K562 (cell line): ENCODE results near the gene C2CD4C. TPM values are rescaled to one million over a fixed set of nuclear protein-coding genes. Genes with fewer than 3 reads are reported as not detected.

Experiments used
- ATAC-seq: fragments of 200-7000 bp; cut with Tn5 transposase; 3 replicates; pipeline ENCODE4 v1.9.1; 2020; ENCODE audit warnings: moderate library complexity
- BruUV-seq: library from RNA; stranded (reverse); fragments of 400-500 nt; replicated peaks from 2 replicates; lab custom pipeline; 2021; lab: Mats Ljungman, UMichigan
- CTCF ChIA-PET: fragments of 300-600 bp; formaldehyde crosslinking; extraction: SDS; loops from one replicate; lab custom pipeline; 2021; ENCODE audit warnings: low intra/inter-chr PET ratio; lab: Yijun Ruan, JAX
- POLR2A ChIA-PET: fragments of 300-600, 350-650 bp; sonication (Branson Sonifier 250); formaldehyde crosslinking; extraction: SDS; loops from one replicate; lab custom pipeline; 2021; ENCODE audit warnings: antibody characterized with exemption, inconsistent platforms; lab: Yijun Ruan, JAX
- DNase-seq, 4 experiments: peaks; one replicate each; pipeline versions ENCODE4 v3.0.0 to v3.0.0-alpha.2; 2011 to 2018; ENCODE audit warnings: low spot score in 3 of 4, mixed read lengths in 3 of 4; ENCODE audit errors: extremely low read depth in 1 of 4
- FAIRE-seq: peaks from 2 replicates; lab custom pipeline; 2011; peaks lifted over from hg19 to GRCh38; lab: Jason Lieb, UNC
- H2AFZ ChIP-seq: 2 replicates; pipeline ENCODE4 v1.6.0; 2011; ENCODE audit warnings: low read depth, low read length, control low read depth, inconsistent platforms
- H3K27ac ChIP-seq: fragments of 200-600 bp; 3 replicates; pipeline ENCODE4 v1.8.0; 2011; ENCODE audit warnings: low read depth, mild to moderate bottlenecking, control low read depth, inconsistent platforms, low read length, moderate library complexity, mixed read lengths; ENCODE audit errors: extremely low read depth
- H3K27me3 ChIP-seq, 2 experiments: fragments of 300-600 bp in 1 of 2; 2 replicates in 1 of 2; 3 replicates in 1 of 2; pipeline versions ENCODE4 v1.6.0 to v1.8.0; 2011; ENCODE audit warnings: inconsistent platforms in 2 of 2, low read length in 2 of 2, mild to moderate bottlenecking in 1 of 2, mixed read lengths in 1 of 2, moderate library complexity in 1 of 2; ENCODE audit not compliant: control insufficient read depth in 2 of 2, insufficient read depth in 2 of 2
- H3K36me3 ChIP-seq: fragments of 300-600 bp; 3 replicates; pipeline ENCODE4 v1.8.0; 2011; ENCODE audit warnings: mild to moderate bottlenecking, low read length, inconsistent platforms; ENCODE audit not compliant: control insufficient read depth, insufficient read depth
- H3K4me1 ChIP-seq, 2 experiments: fragments of 200-600 bp in 1 of 2; replicated peaks in 1 of 2; 2 replicates in 1 of 2; 3 replicates in 1 of 2; pipeline versions ENCODE4 v1.5.1 to v1.8.0; 2011; ENCODE audit warnings: inconsistent platforms in 2 of 2, low read length in 2 of 2, mild to moderate bottlenecking in 1 of 2, mixed read lengths in 1 of 2, moderate library complexity in 1 of 2; ENCODE audit not compliant: control insufficient read depth in 2 of 2, insufficient read depth in 2 of 2
- H3K4me2 ChIP-seq: 2 replicates; pipeline ENCODE4 v1.6.1; 2011; ENCODE audit warnings: low read length, control low read depth, inconsistent platforms, mixed read lengths; ENCODE audit not compliant: insufficient read depth
- H3K4me3 ChIP-seq: fragments of 200-600 bp; sonication (generic), shearing (Covaris generic); 2 replicates; pipeline ENCODE4 v1.5.1; 2016; ENCODE audit warnings: control low read depth, inconsistent platforms
- H3K79me2 ChIP-seq: fragments of 200-600 bp; 3 replicates; pipeline ENCODE4 v1.8.0; 2011; ENCODE audit warnings: low read length, inconsistent platforms; ENCODE audit not compliant: control insufficient read depth, insufficient read depth
- H3K9ac ChIP-seq, 2 experiments: 2 replicates each; pipeline versions ENCODE4 v1.6.0 to v1.6.1; 2011; ENCODE audit warnings: low read depth in 2 of 2, low read length in 2 of 2, control low read depth in 1 of 2, inconsistent platforms in 1 of 2, mild to moderate bottlenecking in 1 of 2, mixed read lengths in 1 of 2; ENCODE audit not compliant: insufficient read depth in 1 of 2
- H3K9me1 ChIP-seq: one replicate; pipeline ENCODE4 v1.6.0; 2011; ENCODE audit warnings: inconsistent platforms, mild to moderate bottlenecking, low read length, moderate library complexity; ENCODE audit not compliant: control insufficient read depth, insufficient read depth
- H3K9me3 ChIP-seq: replicated peaks from 2 replicates; pipeline ENCODE4 v1.5.1; 2011; ENCODE audit warnings: low read depth, low read length, inconsistent platforms; ENCODE audit not compliant: control insufficient read depth, insufficient read depth
- H4K20me1 ChIP-seq: replicated peaks from 2 replicates; pipeline ENCODE4 v1.6.1; 2011; ENCODE audit warnings: low read length, inconsistent platforms, mixed read lengths; ENCODE audit not compliant: control insufficient read depth, insufficient read depth
- ARID4B ChIP-seq: sonication (generic); formaldehyde crosslinking; IDR thresholded peaks from 2 replicates; pipeline ENCODE4 v1.8.0; 2022; ENCODE audit warnings: mild to moderate bottlenecking, missing genetic modification reagents
- BRD4 ChIP-seq: fragments of 200-600 bp; sonication (generic); IDR thresholded peaks from 2 replicates; pipeline ENCODE4 v1.6.1; 2017; ENCODE audit warnings: inconsistent platforms
- CBX8 ChIP-seq: fragments of 200-600 bp; sonication (generic); IDR thresholded peaks from 2 replicates; pipeline ENCODE4 v1.6.1; 2012; ENCODE audit warnings: borderline replicate concordance, mixed run types, low read depth, mild to moderate bottlenecking, moderate library complexity, mixed read lengths, low read length, control low read depth, inconsistent platforms; ENCODE audit not compliant: poor library complexity, severe bottlenecking; ENCODE audit errors: extremely low read depth
- E2F3 ChIP-seq: fragments of 250-450 bp; sonication (Bioruptor Pico); IDR thresholded peaks from 2 replicates; pipeline ENCODE4 v1.4.0; 2020; ENCODE audit warnings: mild to moderate bottlenecking
- IRF2 ChIP-seq: sonication (generic); formaldehyde crosslinking; IDR thresholded peaks from 2 replicates; pipeline ENCODE4 v1.8.1; 2022; ENCODE audit warnings: mild to moderate bottlenecking, missing genetic modification reagents
- MTA1 ChIP-seq: fragments of 450-650 bp; IDR thresholded peaks from 2 replicates; pipeline ENCODE4 v1.6.1; 2017; ENCODE audit warnings: borderline replicate concordance
- MYBL2 ChIP-seq, 2 experiments: fragments of 450-650 bp in 1 of 2; sonication (generic) in 1 of 2; formaldehyde crosslinking in 1 of 2; IDR thresholded peaks; 2 replicates each; pipeline versions ENCODE4 v1.6.1 to v1.8.1; 2017 to 2022; ENCODE audit warnings: borderline replicate concordance in 1 of 2, inconsistent platforms in 1 of 2, low read depth in 1 of 2, mild to moderate bottlenecking in 1 of 2, missing genetic modification reagents in 1 of 2, moderate library complexity in 1 of 2
- NBN ChIP-seq: fragments of 450-650 bp; IDR thresholded peaks from 2 replicates; pipeline ENCODE4 v1.6.1; 2016; ENCODE audit warnings: low read depth, mild to moderate bottlenecking
- TBL1XR1 ChIP-seq, 2 experiments: IDR thresholded peaks; 2 replicates each; pipeline ENCODE4 v1.6.1; 2012; ENCODE audit warnings: improper control_type of control experiment in 2 of 2, low read length in 2 of 2, mild to moderate bottlenecking in 1 of 2
- THRAP3 ChIP-seq: fragments of 450-650 bp; IDR thresholded peaks from 2 replicates; pipeline ENCODE4 v1.6.1; 2016; ENCODE audit warnings: mild to moderate bottlenecking, inconsistent platforms, borderline replicate concordance
- ZFX ChIP-seq: sonication (generic); formaldehyde crosslinking; IDR thresholded peaks from 2 replicates; pipeline ENCODE4 v1.8.0; 2022; ENCODE audit warnings: mild to moderate bottlenecking, missing genetic modification reagents, moderate library complexity
- ZKSCAN8 ChIP-seq: fragments of 200-800 bp; sonication (Bioruptor generic); IDR thresholded peaks from 2 replicates; pipeline ENCODE4 v1.6.1; 2016; ENCODE audit warnings: missing genetic modification characterization, missing compliant biosample characterization
- WGBS: fragments of 100-300 bp; shearing (Covaris generic); methylation state at CpG from one replicate; pipeline ENCODE4 v1.1.6; 2016; ENCODE audit warnings: low coverage, mixed read lengths; ENCODE audit not compliant: insufficient coverage; ENCODE audit errors: missing lambda C conversion rate; 5-methylcytosine and 5-hydroxymethylcytosine counted together
- in situ Hi-C: fragments of 300-500 bp; cut with MboI; formaldehyde crosslinking; loops from 4 replicates; pipeline ENCODE4 v1.15.0; 2018; ENCODE audit warnings: inconsistent platforms, mixed read lengths
- intact Hi-C: fragments of 100-400 bp; cut with micrococcal nuclease; formaldehyde crosslinking; loops from 2 replicates; pipeline ENCODE4 v1.14.2; 2022
- polyA plus RNA-seq, 8 experiments: library from polyadenylated mRNA; depleted of rRNA in 4 of 8; stranded (reverse) in 5 of 8; unstranded in 3 of 8; fragments of >200 nt; fragmentation: Nextera tagmentation in 2 of 8; fragmentation: Illumina TruSeq in 1 of 8; extraction: Ambion mirVana in 2 of 8; extraction: Trizol in 1 of 8; gene quantifications; 2 replicates each; pipeline versions ENCODE4 v1.2.1 to v1.2.3, GENCODE V29; 2011 to 2014; ENCODE audit warnings: inconsistent platforms in 1 of 8, missing spikeins in 1 of 8
- total RNA-seq, 7 experiments: library from RNA; depleted of rRNA in 6 of 7; stranded (reverse); fragments of >200 nt in 6 of 7; fragmentation: Illumina TruSeq in 2 of 7; extraction: Trizol in 2 of 7; gene quantifications; 2 replicates each; pipeline versions ENCODE4 v1.2.1 to v1.2.3, GENCODE V29; 2011 to 2021; ENCODE audit warnings: low replicate concordance in 1 of 7

C2CD4C gene
- total and polyA plus RNA-seq, 9 of the 15 experiments (the other 6 are each of a cell fraction or from before 2014, with no cell fraction given) = 0.01 to 0.07 TPM; not detected in 7

- Histone ChIP-seq H3K9me1 (no peaks in the 10 kb centered on the region), H2AFZ (no peak overlapping the region), H3K4me3 (no peak overlapping the region), H3K4me1 (peaks cover 0 to 10% of the 10 kb centered on the region in 2 experiments; a peak in 3 of 5 replicates), H3K36me3 (no peaks in the 10 kb centered on the region), H3K27me3 (peaks cover 51 to 82% of the 10 kb centered on the region in 2 experiments), H3K9ac (no peak overlapping the region), H3K4me2 (no peak overlapping the region), H3K9me3 (no peaks in the 10 kb centered on the region), H3K79me2 (no peaks in the 10 kb centered on the region), H4K20me1 (no peaks in the 10 kb centered on the region), H3K27ac (no peak overlapping the region)
- no peak for ATAC-seq
- in situ Hi-C loops (no loop called here), intact Hi-C loops (no loop called here)
- CTCF ChIA-PET = no interaction called here
- 7% methylated on average over 8 of the region's 8 CpGs for WGBS
- FAIRE-seq = no peak
- POLR2A ChIA-PET = interaction anchor here (0.5 to 1.1 kb wide), 2 partner anchors 40 to 176 kb away, joined by 3 read pairs; no protein-coding TSS in a partner anchor
- BruUV-seq = no TSS peak
- no peak for DNase-seq
- TF ChIP-seq IRF2 (CRISPR knock-in tag) = no peak
- TF ChIP-seq BRD4 = no peak
- no peak for TF ChIP-seq NBN
- no peak for TF ChIP-seq ZFX (CRISPR knock-in tag)
- no peak for TF ChIP-seq ARID4B (CRISPR knock-in tag)
- TF ChIP-seq MTA1 = no peak
- TF ChIP-seq MYBL2 (IDR thresholded peaks at IDR 0.05; ENCODE audit: low read depth) = no peak
- TF ChIP-seq MYBL2 (CRISPR knock-in tag; IDR thresholded peaks at IDR 0.05; ENCODE audit: borderline replicate concordance) = no peak
- TF ChIP-seq CBX8 = no peak
- TF ChIP-seq THRAP3 = no peak
- TF ChIP-seq TBL1XR1 (IDR thresholded peaks at IDR 0.05; ENCODE audit: low read length in 2 of 2) = no peak
- TF ChIP-seq ZKSCAN8 (CRISPR knock-in tag) = no peak
- no peak for TF ChIP-seq E2F3 (CRISPR knock-in tag)
- TF ChIP-seq, all 486 proteins: peak for 0
These were observed 42.0 kb downstream of the C2CD4C start for GRCh38 chr19:366951-367350.
